GM13976 (cell line): ENCODE data around the gene MEF2A.
"Not testable (repeated sequence)": the region's sequence is repeated elsewhere in the genome, so short reads cannot be mapped to it uniquely, and the experiment has no call there.

Experiments used
- DNase-seq: peaks from one replicate; pipeline ENCODE4 v3.0.0; 2012; ENCODE audit warnings: low spot score
- CTCF ChIP-seq: IDR thresholded peaks from 2 replicates; pipeline ENCODE4 v1.5.1; 2012; ENCODE audit warnings: borderline replicate concordance, mild to moderate bottlenecking; ENCODE audit not compliant: insufficient read depth; ENCODE audit errors: extremely low read depth, missing control alignments, control extremely low read depth
- in situ Hi-C: fragments of 300-500 bp; cut with MboI; formaldehyde crosslinking; loops from one replicate; pipeline ENCODE4 v1.12.0; 2022; ENCODE audit warnings: low sequenced_read_pairs, mixed read lengths, inconsistent platforms; ENCODE audit not compliant: unreplicated experiment

Gene MEF2A

GRCh38 chr15:99565299-99566156 is at the start of gene MEF2A:
MEF2A (plus strand) TSS chr15:99565984; CDS start chr15:99633120, 67,136 bp downstream.
- DNase-seq, result peak; percentile 91
- in situ Hi-C loops, result no loop called here
- no peak for TF ChIP-seq CTCF

GRCh38 chr15:99518191-99518590 is 47.6 kb upstream of the MEF2A start:
- in situ Hi-C loops, result no loop called here
- no peak for TF ChIP-seq CTCF
- DNase-seq, result no peak

- in situ Hi-C loops, DNase-seq: not testable (repeated sequence)
Measured at GRCh38 chr15:99519366-99519765, 46.4 kb upstream of the MEF2A start.

GRCh38 chr15:99522288-99522687 is 43.5 kb upstream of the MEF2A start:
- in situ Hi-C loops, result no loop called here
- no peak for TF ChIP-seq CTCF
- DNase-seq, result no peak

- DNase-seq, result no peak
- in situ Hi-C loops, result no loop called here
- TF ChIP-seq CTCF, result no peak
Measured at GRCh38 chr15:99526176-99526575, 39.6 kb upstream of the MEF2A start.

GRCh38 chr15:99526671-99527070 is 39.1 kb upstream of the MEF2A start:
- no peak for DNase-seq
- in situ Hi-C loops, result no loop called here
- no peak for TF ChIP-seq CTCF

- no peak for DNase-seq
- in situ Hi-C loops, result no loop called here
- no peak for TF ChIP-seq CTCF
Measured at GRCh38 chr15:99536422-99537040, 29.3 kb upstream of the MEF2A start.
